HUES48 (cell line): Measurements from ENCODE around the gene GDF10.

Source experiments
- H3K27ac ChIP-seq: one replicate; pipeline ENCODE4 v1.7.0; 2013; ENCODE audit warnings: low read depth, low read length, inconsistent platforms
- H3K27me3 ChIP-seq: 2 replicates; pipeline ENCODE4 v1.6.1; 2013; ENCODE audit warnings: mild to moderate bottlenecking, low read length; ENCODE audit not compliant: control insufficient read depth, insufficient read depth
- H3K36me3 ChIP-seq: 2 replicates; pipeline ENCODE4 v1.6.1; 2013; ENCODE audit warnings: low read length; ENCODE audit not compliant: control insufficient read depth, insufficient read depth
- H3K4me1 ChIP-seq: 2 replicates; pipeline ENCODE4 v1.6.1; 2013; ENCODE audit warnings: mild to moderate bottlenecking, low read length; ENCODE audit not compliant: control insufficient read depth, insufficient read depth
- H3K4me3 ChIP-seq: 2 replicates; pipeline ENCODE4 v1.5.1; 2013; ENCODE audit warnings: mild to moderate bottlenecking, low read depth, low read length
- H3K9ac ChIP-seq: 2 replicates; pipeline ENCODE4 v1.6.1; 2013; ENCODE audit warnings: mild to moderate bottlenecking, low read depth, low read length, moderate library complexity
- H3K9me3 ChIP-seq: 2 replicates; pipeline ENCODE4 v1.6.1; 2013; ENCODE audit warnings: low read length; ENCODE audit not compliant: control insufficient read depth, insufficient read depth

Gene GDF10

GRCh38 chr10:47276576-47277351, 23.2 kb upstream of the GDF10 start:
- H3K9ac ChIP-seq: no peak overlapping the region
- no peaks in the 10 kb centered on the region for H3K4me1 ChIP-seq
- H3K9me3 ChIP-seq: no peaks in the 10 kb centered on the region; the same call in 1 of the 2 replicates
- H3K4me3 ChIP-seq: no peak overlapping the region
- no peak overlapping the region for H3K27ac ChIP-seq
- no peaks in the 10 kb centered on the region for H3K36me3 ChIP-seq
- no peaks in the 10 kb centered on the region for H3K27me3 ChIP-seq

GRCh38 chr10:47277352-47278151, 22.4 kb upstream of the GDF10 start:
- no peaks in the 10 kb centered on the region for H3K36me3 ChIP-seq
- no peaks in the 10 kb centered on the region; the same call in 1 of the 2 replicates for H3K9me3 ChIP-seq
- no peaks in the 10 kb centered on the region for H3K4me1 ChIP-seq
- no peak overlapping the region for H3K27ac ChIP-seq
- no peak overlapping the region for H3K9ac ChIP-seq
- H3K4me3 ChIP-seq: no peak overlapping the region
- H3K27me3 ChIP-seq: no peaks in the 10 kb centered on the region

GRCh38 chr10:47278152-47278473, 21.9 kb upstream of the GDF10 start:
- H3K4me1 ChIP-seq: no peaks in the 10 kb centered on the region
- H3K27ac ChIP-seq: no peak overlapping the region
- H3K4me3 ChIP-seq: no peak overlapping the region
- H3K27me3 ChIP-seq: no peaks in the 10 kb centered on the region
- no peak overlapping the region for H3K9ac ChIP-seq
- H3K36me3 ChIP-seq: no peaks in the 10 kb centered on the region
- no peaks in the 10 kb centered on the region; the same call in 1 of the 2 replicates for H3K9me3 ChIP-seq

GRCh38 chr10:47278720-47279119, 21.3 kb upstream of the GDF10 start:
- Histone ChIP-seq H3K4me1 (no peaks in the 10 kb centered on the region), H3K9me3 (no peaks in the 10 kb centered on the region; the same call in 1 of the 2 replicates), H3K9ac (no peak overlapping the region), H3K27ac (no peak overlapping the region), H3K36me3 (no peaks in the 10 kb centered on the region), H3K27me3 (no peaks in the 10 kb centered on the region), H3K4me3 (no peak overlapping the region)

GRCh38 chr10:47279276-47279675, 20.7 kb upstream of the GDF10 start:
- Histone ChIP-seq H3K4me3 (no peak overlapping the region), H3K9me3 (no peaks in the 10 kb centered on the region), H3K9ac (no peak overlapping the region), H3K4me1 (no peaks in the 10 kb centered on the region), H3K36me3 (no peaks in the 10 kb centered on the region), H3K27me3 (no peaks in the 10 kb centered on the region), H3K27ac (no peak overlapping the region)

GRCh38 chr10:47282005-47282656, 17.9 kb upstream of the GDF10 start:
- Histone ChIP-seq H3K4me1 (no peaks in the 10 kb centered on the region), H3K9me3 (no peaks in the 10 kb centered on the region), H3K9ac (no peak overlapping the region), H3K27ac (no peak overlapping the region), H3K4me3 (no peak overlapping the region), H3K36me3 (no peaks in the 10 kb centered on the region), H3K27me3 (no peaks in the 10 kb centered on the region)

- H3K27ac ChIP-seq: no peak overlapping the region
- H3K27me3 ChIP-seq: no peaks in the 10 kb centered on the region
- H3K9me3 ChIP-seq: no peaks in the 10 kb centered on the region
- no peaks in the 10 kb centered on the region for H3K4me1 ChIP-seq
- no peak overlapping the region for H3K4me3 ChIP-seq
- H3K9ac ChIP-seq: no peak overlapping the region
- no peaks in the 10 kb centered on the region for H3K36me3 ChIP-seq
Measured at GRCh38 chr10:47282657-47283018, 17.4 kb upstream of the GDF10 start.

- Histone ChIP-seq H3K4me1 (no peaks in the 10 kb centered on the region), H3K4me3 (no peak overlapping the region), H3K36me3 (no peaks in the 10 kb centered on the region), H3K9ac (no peak overlapping the region), H3K27ac (no peak overlapping the region), H3K27me3 (no peaks in the 10 kb centered on the region), H3K9me3 (no peaks in the 10 kb centered on the region)
Measured at GRCh38 chr10:47283101-47283630, 16.8 kb upstream of the GDF10 start.

GRCh38 chr10:47283848-47284247, 16.1 kb upstream of the GDF10 start:
- no peak overlapping the region for H3K4me3 ChIP-seq
- no peak overlapping the region for H3K9ac ChIP-seq
- H3K27me3 ChIP-seq: no peaks in the 10 kb centered on the region
- H3K9me3 ChIP-seq: no peaks in the 10 kb centered on the region
- H3K27ac ChIP-seq: no peak overlapping the region
- H3K36me3 ChIP-seq: no peaks in the 10 kb centered on the region
- no peaks in the 10 kb centered on the region for H3K4me1 ChIP-seq

GRCh38 chr10:47285381-47286115, 14.4 kb upstream of the GDF10 start:
- Histone ChIP-seq H3K4me1 (no peaks in the 10 kb centered on the region), H3K9me3 (no peaks in the 10 kb centered on the region), H3K27ac (no peak overlapping the region), H3K27me3 (no peaks in the 10 kb centered on the region), H3K4me3 (no peak overlapping the region), H3K9ac (no peak overlapping the region), H3K36me3 (no peaks in the 10 kb centered on the region)
